GM12801 (cell line): Measurements from ENCODE around the gene ARFRP1.

Experiments used
- CTCF ChIP-seq: IDR thresholded peaks from one replicate; pipeline ENCODE4 v1.5.1; 2011; ENCODE audit warnings: control low read depth; ENCODE audit not compliant: insufficient read length; ENCODE audit errors: extremely low read depth

ARFRP1 gene

GRCh38 chr20:63751471-63752271 is 43.9 kb upstream of the ARFRP1 start:
- TF ChIP-seq CTCF: no peak

DNA sequence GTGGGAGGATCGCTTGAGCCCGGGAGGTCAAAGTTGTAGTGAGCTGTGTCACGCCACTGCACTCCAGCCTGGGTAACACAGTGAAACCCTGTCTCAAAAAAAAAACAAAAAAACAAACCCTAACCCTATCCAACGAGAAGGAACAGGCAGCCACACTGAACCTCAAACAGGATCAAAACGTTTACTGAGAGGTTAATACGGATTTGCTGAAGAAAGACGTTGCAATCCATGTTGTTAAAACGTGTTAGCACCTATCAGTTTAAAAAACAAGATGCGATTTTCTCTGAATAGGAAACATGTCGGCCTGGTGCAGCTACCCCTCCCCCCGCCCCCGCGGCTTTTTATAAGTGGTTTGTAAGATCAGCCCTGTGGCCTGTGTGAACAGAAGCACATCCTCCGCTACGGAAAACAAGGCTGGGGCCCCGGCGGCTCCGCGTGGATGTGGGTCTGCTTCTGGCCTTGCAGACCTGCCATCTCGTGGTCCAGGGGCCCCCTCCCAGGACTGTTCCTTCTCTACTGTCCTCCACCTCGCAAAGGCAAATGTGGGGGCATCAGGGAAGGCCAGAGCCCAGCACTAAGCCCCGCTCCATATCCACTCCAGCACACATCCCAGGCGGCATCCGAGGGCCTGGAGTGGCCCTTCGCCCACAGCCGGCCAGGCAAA is 43.2 kb upstream of the ARFRP1 start:
- TF ChIP-seq CTCF: no peak

DNA sequence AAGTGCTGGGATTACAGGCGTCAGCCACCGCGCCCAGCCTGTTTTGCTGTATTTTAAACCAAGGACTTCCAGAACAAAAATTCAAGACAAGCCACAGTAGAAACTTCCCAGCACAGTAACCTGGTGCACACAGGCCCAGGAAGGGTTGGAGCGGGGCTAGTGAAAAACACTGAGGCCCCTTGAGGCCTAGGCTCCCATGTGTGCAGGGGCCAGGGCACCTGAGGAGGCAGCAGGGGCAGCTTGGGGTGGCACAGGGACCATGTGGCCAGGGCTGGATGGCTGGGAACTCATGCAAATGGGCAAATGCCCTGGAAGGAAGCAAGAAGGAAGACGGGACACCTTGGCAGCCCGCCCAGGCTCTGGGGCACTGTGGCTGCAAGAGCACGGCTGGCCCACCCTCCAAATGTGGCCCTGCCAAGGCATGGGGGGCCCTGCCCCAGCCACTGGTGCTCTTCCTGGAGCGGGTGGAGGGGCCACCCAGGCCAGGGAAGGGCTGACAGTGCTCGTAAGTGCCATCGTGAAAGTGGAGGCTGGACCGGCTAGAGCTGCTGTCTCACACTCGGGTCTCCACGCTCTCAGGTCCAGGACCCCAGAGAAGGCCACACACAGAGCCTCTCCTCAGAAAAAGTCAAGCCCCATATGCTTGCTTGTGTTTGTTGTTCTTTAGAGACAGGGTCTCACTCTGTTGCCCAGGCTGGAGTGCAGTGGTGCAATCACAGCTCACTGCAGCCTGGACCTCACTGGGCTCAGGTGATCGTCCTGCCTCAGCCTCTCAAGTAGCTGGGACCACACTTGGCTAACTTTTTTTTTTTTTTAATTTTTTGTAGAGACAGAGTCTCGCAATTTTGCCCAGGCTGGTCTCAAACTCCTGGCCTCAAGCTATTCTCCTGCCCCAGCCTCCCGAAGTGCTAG is 42.1 kb upstream of the ARFRP1 start:
- TF ChIP-seq CTCF: no peak

GRCh38 chr20:63748934-63749270 is 41.1 kb upstream of the ARFRP1 start:
- no peak for TF ChIP-seq CTCF

GRCh38 chr20:63748070-63748933 is 40.5 kb upstream of the ARFRP1 start:
- no peak for TF ChIP-seq CTCF

DNA sequence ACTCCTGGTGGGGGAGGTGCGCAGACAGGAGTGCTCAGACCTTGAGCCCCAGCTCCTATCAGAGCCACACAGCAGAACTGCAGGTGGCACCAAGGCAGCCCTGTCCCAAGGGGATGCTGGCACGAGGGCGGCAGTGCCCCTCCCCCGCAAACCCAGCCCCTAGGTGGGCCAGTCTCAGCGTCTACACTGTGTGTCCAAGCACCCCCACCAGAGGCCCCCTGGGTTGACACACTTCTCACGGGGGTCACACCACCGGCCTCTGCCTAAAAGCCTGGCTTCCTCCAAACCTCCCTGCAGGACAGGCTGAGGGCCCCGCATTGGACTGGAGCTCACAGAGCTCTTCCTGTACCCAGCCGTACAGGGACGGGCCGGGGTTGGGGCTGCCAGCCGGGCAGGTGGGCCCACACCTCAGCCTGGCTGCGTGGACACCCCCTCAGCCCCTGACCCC is 39.9 kb upstream of the ARFRP1 start:
- no peak for TF ChIP-seq CTCF
